Measurements from ENCODE around the gene NHLRC4. TPM values are rescaled to one million over a fixed set of nuclear protein-coding genes. Genes with fewer than 3 reads are reported as not detected.
A peak's percentile ranks its signal among the peaks of the same experiment; 100 is the strongest.

The NHLRC4 gene
- total and polyA plus RNA-seq, 9 of the 15 experiments (the other 6 are each of a cell fraction or from before 2014, with no cell fraction given), result 0.24 to 3.7 (median 1.3) TPM; not detected in 2

DNA sequence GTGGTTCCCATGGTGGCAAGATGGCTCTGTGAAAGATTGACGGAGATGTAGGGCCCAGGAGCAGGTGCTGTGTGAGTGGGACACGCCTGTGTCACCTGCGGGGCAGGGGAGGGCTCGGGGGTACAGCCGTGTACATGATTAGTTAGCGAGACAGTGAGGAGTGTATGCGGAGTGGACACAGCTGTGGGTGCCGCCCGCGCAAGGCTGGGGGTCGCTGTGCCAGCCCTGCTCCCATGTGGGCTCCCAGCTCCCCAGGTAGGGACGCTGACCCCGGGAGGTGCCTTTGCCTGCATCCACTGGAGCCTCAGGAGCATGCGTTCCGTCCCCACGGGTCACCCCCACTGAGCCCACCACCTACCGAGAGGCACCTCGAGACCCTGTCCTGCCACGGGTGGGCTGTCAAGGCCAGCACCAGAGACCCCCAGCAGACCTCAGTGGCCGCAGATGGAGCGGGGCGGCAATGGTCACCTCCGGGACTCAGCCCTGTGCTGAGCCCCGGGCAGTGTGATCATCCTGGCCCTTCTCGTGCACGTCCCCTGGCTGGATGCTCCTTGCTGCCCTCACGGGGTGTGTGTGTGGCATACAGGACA lies 31.9 kb upstream of the NHLRC4 start:
- BruUV-seq (replicated peaks), result no TSS peak
- Histone ChIP-seq H3K36me3 (ENCODE audit: control insufficient read depth, insufficient read depth, low read length) (peaks cover 68% of the 10 kb centered on the region; the same call in 1 of the 3 replicates), H3K4me3 (no peak overlapping the region), H3K4me2 (ENCODE audit: insufficient read depth, low read length) (no peak overlapping the region), H3K27me3 (ENCODE audit: control insufficient read depth in 2 of 2, insufficient read depth in 2 of 2, low read length in 2 of 2) (no peaks in the 10 kb centered on the region), H3K9ac (ENCODE audit: insufficient read depth in 1 of 2, low read depth in 2 of 2, low read length in 2 of 2) (peak overlapping the region in 1 of 2 experiments; percentile 88; a peak in 3 of 4 replicates), H3K79me2 (ENCODE audit: control insufficient read depth, insufficient read depth, low read length) (peaks cover 96% of the 10 kb centered on the region), H3K4me1 (replicated peaks in 1 of 2; ENCODE audit: control insufficient read depth in 2 of 2, insufficient read depth in 2 of 2, low read length in 2 of 2) (peaks cover 2 to 80% of the 10 kb centered on the region in 2 experiments; a peak in 4 of 5 replicates), H3K9me1 (ENCODE audit: control insufficient read depth, insufficient read depth, low read length) (peaks cover 12% of the 10 kb centered on the region), H2AFZ (ENCODE audit: low read depth, low read length) (no peak overlapping the region), H4K20me1 (replicated peaks; ENCODE audit: control insufficient read depth, insufficient read depth, low read length) (peaks cover 14% of the 10 kb centered on the region), H3K9me3 (replicated peaks; ENCODE audit: control insufficient read depth, insufficient read depth, low read depth, low read length) (no peaks in the 10 kb centered on the region), H3K27ac (ENCODE audit: extremely low read depth, low read depth, low read length) (no peak overlapping the region; the same call in 2 of the 3 replicates)
- intact Hi-C loops (cut with micrococcal nuclease), result no loop called here
- CTCF ChIA-PET (ENCODE audit: low intra/inter-chr PET ratio), result no interaction called here
- DNase-seq (ENCODE audit: extremely low read depth in 1 of 4, low spot score in 3 of 4) (no peak), ATAC-seq (no peak; the same call in 2 of the 3 replicates), FAIRE-seq (no peak)
- TF ChIP-seq POLR2G (IDR thresholded peaks at IDR 0.05; ENCODE audit: low read depth, low read length) (peak; percentile 48), ZNF79 (CRISPR knock-in tag; IDR thresholded peaks at IDR 0.05; ENCODE audit: low read depth) (no peak)
- POLR2A ChIA-PET, result interaction anchor here (1.0 kb wide), 1 partner anchor 8 kb away, joined by 3 read pairs; no protein-coding TSS in a partner anchor
- in situ Hi-C loops (cut with MboI), result no loop called here
- 95% methylated on average over 24 of the region's 27 CpGs for WGBS (ENCODE audit: insufficient coverage, low coverage, missing lambda C conversion rate)
